Activated naive CD8-positive, alpha-beta T cell treated with anti-CD3 and anti-CD28 coated beads, Interleukin-2, amount 10 ng/mL, durations not matched to agents 7 days and 5 days (primary cell): ENCODE results near the gene MMP15. TPM values are rescaled to one million over a fixed set of nuclear protein-coding genes. Genes with fewer than 3 reads are reported as not detected.

Experiments
- ATAC-seq: fragments of 150-1000 bp; cut with Tn5 transposase; one replicate; pipeline ENCODE4 v1.10.0; 2021; ENCODE audit warnings: low read depth, moderate library complexity
- POLR2A ChIA-PET: fragments of 350-600 bp; sonication (Branson Sonifier 250); formaldehyde crosslinking; loops from one replicate; lab custom pipeline; 2021; ENCODE audit warnings: antibody characterized with exemption; lab: Charles Lee
- DNase-seq: peaks from one replicate; pipeline ENCODE4 v3.0.0; 2021
- H3K27ac Mint-ChIP-seq: one replicate; pipeline ENCODE4 v1.8.0; 2022; ENCODE audit warnings: mild to moderate bottlenecking, mixed read lengths
- H3K27me3 Mint-ChIP-seq: one replicate; pipeline ENCODE4 v1.8.0; 2022; ENCODE audit warnings: mild to moderate bottlenecking, moderate library complexity, mixed read lengths
- H3K36me3 Mint-ChIP-seq: one replicate; pipeline ENCODE4 v1.8.0; 2021; ENCODE audit warnings: mild to moderate bottlenecking, mixed read lengths
- H3K4me1 Mint-ChIP-seq: one replicate; pipeline ENCODE4 v1.8.0; 2021; ENCODE audit warnings: mixed read lengths
- H3K4me3 Mint-ChIP-seq: one replicate; pipeline ENCODE4 v1.8.0; 2022; ENCODE audit warnings: mild to moderate bottlenecking, moderate library complexity, mixed read lengths
- H3K9me3 Mint-ChIP-seq: one replicate; pipeline ENCODE4 v1.8.0; 2021; ENCODE audit warnings: mixed read lengths
- total RNA-seq, 2 experiments: library from RNA; stranded (reverse); gene quantifications; one replicate each; pipeline ENCODE4 v1.2.3, GENCODE V29; 2021

Gene MMP15
- total RNA-seq, 2 experiments from 2014 or later = 0.61 to 0.62 TPM

- Mint-ChIP-seq H3K36me3 (no peaks in the 10 kb centered on the region), H3K4me1 (no peaks in the 10 kb centered on the region), H3K4me3 (no peak overlapping the region), H3K27me3 (no peaks in the 10 kb centered on the region), H3K9me3 (no peaks in the 10 kb centered on the region), H3K27ac (no peak overlapping the region)
- no peak for DNase-seq
- POLR2A ChIA-PET = no interaction called here
- ATAC-seq = no peak
Observed at GRCh38 chr16:58037365-58038057, 12.0 kb downstream of the MMP15 start.

GRCh38 chr16:58038219-58038641, 12.7 kb downstream of the MMP15 start:
- POLR2A ChIA-PET = no interaction called here
- H3K27me3 Mint-ChIP-seq = no peaks in the 10 kb centered on the region
- H3K9me3 Mint-ChIP-seq = no peaks in the 10 kb centered on the region
- no peak overlapping the region for H3K27ac Mint-ChIP-seq
- H3K4me3 Mint-ChIP-seq = no peak overlapping the region
- no peaks in the 10 kb centered on the region for H3K36me3 Mint-ChIP-seq
- no peaks in the 10 kb centered on the region for H3K4me1 Mint-ChIP-seq
- ATAC-seq (no peak), DNase-seq (no peak)

- Mint-ChIP-seq H3K27ac (no peak overlapping the region), H3K36me3 (no peaks in the 10 kb centered on the region), H3K27me3 (no peaks in the 10 kb centered on the region), H3K4me1 (no peaks in the 10 kb centered on the region), H3K9me3 (no peaks in the 10 kb centered on the region), H3K4me3 (no peak overlapping the region)
- DNase-seq (no peak), ATAC-seq (no peak)
- POLR2A ChIA-PET = no interaction called here
Observed at GRCh38 chr16:58039829-58040495, 14.4 kb downstream of the MMP15 start.

GRCh38 chr16:58040496-58040846, 14.9 kb downstream of the MMP15 start:
- no peaks in the 10 kb centered on the region for H3K27me3 Mint-ChIP-seq
- DNase-seq (no peak), ATAC-seq (no peak)
- no peak overlapping the region for H3K27ac Mint-ChIP-seq
- no peaks in the 10 kb centered on the region for H3K4me1 Mint-ChIP-seq
- no peaks in the 10 kb centered on the region for H3K9me3 Mint-ChIP-seq
- POLR2A ChIA-PET = no interaction called here
- H3K4me3 Mint-ChIP-seq = no peak overlapping the region
- no peaks in the 10 kb centered on the region for H3K36me3 Mint-ChIP-seq

- Mint-ChIP-seq H3K4me3 (no peak overlapping the region), H3K36me3 (no peaks in the 10 kb centered on the region), H3K27ac (no peak overlapping the region), H3K27me3 (no peaks in the 10 kb centered on the region), H3K9me3 (no peaks in the 10 kb centered on the region), H3K4me1 (no peaks in the 10 kb centered on the region)
- ATAC-seq (no peak), DNase-seq (no peak)
- POLR2A ChIA-PET = no interaction called here
Observed at GRCh38 chr16:58040945-58041627, 15.5 kb downstream of the MMP15 start.

GRCh38 chr16:58041628-58041955, 16.0 kb downstream of the MMP15 start:
- Mint-ChIP-seq H3K4me3 (no peak overlapping the region), H3K4me1 (no peaks in the 10 kb centered on the region), H3K36me3 (no peaks in the 10 kb centered on the region), H3K9me3 (no peaks in the 10 kb centered on the region), H3K27ac (no peak overlapping the region), H3K27me3 (no peaks in the 10 kb centered on the region)
- DNase-seq (no peak), ATAC-seq (no peak)
- POLR2A ChIA-PET = no interaction called here

- DNase-seq (no peak), ATAC-seq (no peak)
- H3K36me3 Mint-ChIP-seq = no peaks in the 10 kb centered on the region
- H3K4me3 Mint-ChIP-seq = no peak overlapping the region
- no peaks in the 10 kb centered on the region for H3K27me3 Mint-ChIP-seq
- POLR2A ChIA-PET = no interaction called here
- no peaks in the 10 kb centered on the region for H3K9me3 Mint-ChIP-seq
- H3K4me1 Mint-ChIP-seq = no peaks in the 10 kb centered on the region
- no peak overlapping the region for H3K27ac Mint-ChIP-seq
Observed at GRCh38 chr16:58042001-58042885, 16.7 kb downstream of the MMP15 start.

- no peaks in the 10 kb centered on the region for H3K27me3 Mint-ChIP-seq
- no peaks in the 10 kb centered on the region for H3K4me1 Mint-ChIP-seq
- POLR2A ChIA-PET = no interaction called here
- H3K27ac Mint-ChIP-seq = no peak overlapping the region
- no peak for ATAC-seq
- no peak overlapping the region for H3K4me3 Mint-ChIP-seq
- H3K36me3 Mint-ChIP-seq = no peaks in the 10 kb centered on the region
- no peaks in the 10 kb centered on the region for H3K9me3 Mint-ChIP-seq
- DNase-seq = no peak
Observed at GRCh38 chr16:58042886-58043515, 17.4 kb downstream of the MMP15 start.

- H3K27me3 Mint-ChIP-seq = no peaks in the 10 kb centered on the region
Observed at GRCh38 chr16:58043571-58044155, 18.1 kb downstream of the MMP15 start.

GRCh38 chr16:58044266-58045019, 18.9 kb downstream of the MMP15 start:
- DNase-seq (no peak), ATAC-seq (no peak)
- Mint-ChIP-seq H3K4me3 (no peak overlapping the region), H3K36me3 (no peaks in the 10 kb centered on the region), H3K9me3 (no peaks in the 10 kb centered on the region), H3K27me3 (no peaks in the 10 kb centered on the region), H3K4me1 (no peaks in the 10 kb centered on the region), H3K27ac (no peak overlapping the region)
- POLR2A ChIA-PET = interaction anchor here (0.6 kb wide), 1 partner anchor 1573 kb away, joined by 4 read pairs; no protein-coding TSS in a partner anchor

More at GRCh38 chr16:58043571-58044155, 18.1 kb downstream of the MMP15 start:
- no peak for DNase-seq
- Mint-ChIP-seq H3K4me3 (no peak overlapping the region), H3K9me3 (no peaks in the 10 kb centered on the region), H3K27ac (no peak overlapping the region), H3K4me1 (no peaks in the 10 kb centered on the region), H3K36me3 (no peaks in the 10 kb centered on the region)
- POLR2A ChIA-PET = interaction anchor here (0.6 kb wide), 1 partner anchor 1572 kb away, joined by 4 read pairs; no protein-coding TSS in a partner anchor
- ATAC-seq = no peak

- POLR2A ChIA-PET = no interaction called here
- ATAC-seq (no peak), DNase-seq (no peak)
- H3K4me3 Mint-ChIP-seq = no peak overlapping the region
- no peak overlapping the region for H3K27ac Mint-ChIP-seq
- H3K36me3 Mint-ChIP-seq = no peaks in the 10 kb centered on the region
- H3K27me3 Mint-ChIP-seq = no peaks in the 10 kb centered on the region
- H3K4me1 Mint-ChIP-seq = no peaks in the 10 kb centered on the region
- H3K9me3 Mint-ChIP-seq = no peaks in the 10 kb centered on the region
Observed at GRCh38 chr16:58045096-58045495, 19.5 kb downstream of the MMP15 start.
